CD14-positive monocyte (primary cell): ENCODE measurements around the gene FXYD1. TPM values are rescaled to one million over a fixed set of nuclear protein-coding genes. Genes with fewer than 3 reads are reported as not detected.
A peak's percentile ranks its signal among the peaks of the same experiment; 100 is the strongest.

Experiments
- DNase-seq, 3 donors: peaks; one replicate each; pipeline ENCODE4 v3.0.0-alpha.2; 2011 to 2022
- H2AFZ ChIP-seq: 2 replicates; pipeline ENCODE4 v1.6.0; 2012; ENCODE audit warnings: mild to moderate bottlenecking, low read depth, low read length, inconsistent platforms; ENCODE audit not compliant: insufficient read depth, poor library complexity, severe bottlenecking
- H3K27ac ChIP-seq, 2 donors: 1 replicate in 1 of 2; 2 replicates in 1 of 2; pipeline ENCODE4 v1.5.1; 2012 to 2013; ENCODE audit warnings: low read length in 2 of 2, control low read depth in 1 of 2, inconsistent platforms in 1 of 2, low read depth in 1 of 2, mild to moderate bottlenecking in 1 of 2
- H3K27me3 ChIP-seq, 2 donors: one replicate each; pipeline versions ENCODE4 v1.6.0 to v1.6.1; 2011 to 2013; ENCODE audit warnings: low read length in 2 of 2; ENCODE audit not compliant: control insufficient read depth in 2 of 2, insufficient read depth in 2 of 2
- H3K36me3 ChIP-seq, 2 donors: replicated peaks in 1 of 2; 1 replicate in 1 of 2; 2 replicates in 1 of 2; pipeline versions ENCODE4 v1.5.1 to v1.6.1; 2012 to 2013; ENCODE audit warnings: low read length in 2 of 2, control low read depth in 1 of 2, inconsistent platforms in 1 of 2, mild to moderate bottlenecking in 1 of 2; ENCODE audit not compliant: insufficient read depth in 2 of 2, control insufficient read depth in 1 of 2
- H3K4me1 ChIP-seq, 2 donors: 1 replicate in 1 of 2; 2 replicates in 1 of 2; pipeline versions ENCODE4 v1.5.1 to v1.6.1; 2012 to 2013; ENCODE audit warnings: low read length in 2 of 2, control low read depth in 1 of 2, inconsistent platforms in 1 of 2, mild to moderate bottlenecking in 1 of 2, moderate library complexity in 1 of 2; ENCODE audit not compliant: insufficient read depth in 2 of 2, control insufficient read depth in 1 of 2
- H3K4me2 ChIP-seq: replicated peaks from 2 replicates; pipeline ENCODE3; 2012; ENCODE audit warnings: low read length, moderate library complexity, mild to moderate bottlenecking; ENCODE audit not compliant: poor library complexity, severe bottlenecking; ENCODE audit errors: extremely low read depth
- H3K4me3 ChIP-seq, 3 experiments: fragments of 200-600 bp in 1 of 3; sonication (generic) in 1 of 3; replicated peaks in 1 of 3; 1 replicate in 2 of 3; 2 replicates in 1 of 3; pipeline ENCODE4 v1.5.1; 2011 to 2013; ENCODE audit warnings: low read length in 3 of 3, mild to moderate bottlenecking in 3 of 3, control low read depth in 2 of 3, low read depth in 2 of 3, inconsistent platforms in 1 of 3, moderate library complexity in 1 of 3
- H3K79me2 ChIP-seq: 2 replicates; pipeline ENCODE4 v1.6.0; 2012; ENCODE audit warnings: mild to moderate bottlenecking, control low read depth, inconsistent platforms, low read length, moderate library complexity; ENCODE audit not compliant: insufficient read depth
- H3K9ac ChIP-seq: 2 replicates; pipeline ENCODE4 v1.6.0; 2017; ENCODE audit warnings: low read length, mild to moderate bottlenecking; ENCODE audit not compliant: insufficient read depth, poor library complexity, severe bottlenecking
- H3K9me3 ChIP-seq, 2 donors: replicated peaks in 1 of 2; 1 replicate in 1 of 2; 2 replicates in 1 of 2; pipeline versions ENCODE4 v1.5.1 to v1.6.1; 2012 to 2013; ENCODE audit warnings: low read length in 2 of 2, control low read depth in 1 of 2; ENCODE audit not compliant: control insufficient read depth in 1 of 2, insufficient read depth in 1 of 2
- H4K20me1 ChIP-seq: 2 replicates; pipeline ENCODE4 v1.6.0; 2012; ENCODE audit warnings: mild to moderate bottlenecking, low read length, control low read depth, moderate library complexity; ENCODE audit not compliant: insufficient read depth
- H3K27ac Mint-ChIP-seq, 7 donors: one replicate each; pipeline ENCODE4 v1.8.0; 2020; ENCODE audit warnings: mild to moderate bottlenecking in 7 of 7, mixed read lengths in 7 of 7, moderate library complexity in 6 of 7, inconsistent platforms in 2 of 7
- H3K27me3 Mint-ChIP-seq, 3 donors: one replicate each; pipeline ENCODE4 v1.8.0; 2021 to 2022; ENCODE audit warnings: low read depth in 3 of 3, mild to moderate bottlenecking in 3 of 3, mixed read lengths in 3 of 3, moderate library complexity in 3 of 3, inconsistent platforms in 1 of 3
- H3K36me3 Mint-ChIP-seq, 2 donors: one replicate each; pipeline ENCODE4 v1.8.0; 2020; ENCODE audit warnings: mixed read lengths in 2 of 2, inconsistent platforms in 1 of 2, mild to moderate bottlenecking in 1 of 2
- H3K4me1 Mint-ChIP-seq: one replicate; pipeline ENCODE4 v1.8.0; 2020; ENCODE audit warnings: mild to moderate bottlenecking, mixed read lengths
- H3K4me3 Mint-ChIP-seq, 2 donors: one replicate each; pipeline ENCODE4 v1.8.0; 2020; ENCODE audit warnings: mild to moderate bottlenecking in 2 of 2, mixed read lengths in 2 of 2, moderate library complexity in 1 of 2
- H3K9me3 Mint-ChIP-seq, 7 donors: one replicate each; pipeline ENCODE4 v1.8.0; 2020 to 2022; ENCODE audit warnings: mixed read lengths in 7 of 7, mild to moderate bottlenecking in 6 of 7, moderate library complexity in 6 of 7, inconsistent platforms in 2 of 7
- WGBS: methylation state at CpG from one replicate; pipeline ENCODE4 v1.1.5; 2013; ENCODE audit warnings: missing lambda C conversion rate; ENCODE audit not compliant: insufficient coverage; 5-methylcytosine and 5-hydroxymethylcytosine counted together
- intact Hi-C, 2 donors: fragments of 100-400 bp; cut with micrococcal nuclease; formaldehyde crosslinking; loops; one replicate each; pipeline versions ENCODE4 v1.15.0 to v1.15.1; 2023
- polyA plus RNA-seq, 3 donors: library from polyadenylated mRNA; depleted of rRNA in 1 of 3; unstranded in 2 of 3; stranded (reverse) in 1 of 3; fragments of 300-500 nt in 2 of 3; fragments of >200 nt in 1 of 3; fragmentation: Illumina TruSeq in 2 of 3; gene quantifications; 1 replicate in 2 of 3; 2 replicates in 1 of 3; pipeline ENCODE4 v1.2.3, GENCODE V29; 2012 to 2021
- TF ChIP-seq, protein P1 (sequence below): fragments of 200-600 bp; IDR thresholded peaks from one replicate; pipeline ENCODE4 v1.8.0; 2022; ENCODE audit warnings: antibody characterized with exemption, mild to moderate bottlenecking

The FXYD1 gene
- polyA plus RNA-seq, 3 donors: 0.25 to 0.74 TPM; not detected in 1

DNA sequence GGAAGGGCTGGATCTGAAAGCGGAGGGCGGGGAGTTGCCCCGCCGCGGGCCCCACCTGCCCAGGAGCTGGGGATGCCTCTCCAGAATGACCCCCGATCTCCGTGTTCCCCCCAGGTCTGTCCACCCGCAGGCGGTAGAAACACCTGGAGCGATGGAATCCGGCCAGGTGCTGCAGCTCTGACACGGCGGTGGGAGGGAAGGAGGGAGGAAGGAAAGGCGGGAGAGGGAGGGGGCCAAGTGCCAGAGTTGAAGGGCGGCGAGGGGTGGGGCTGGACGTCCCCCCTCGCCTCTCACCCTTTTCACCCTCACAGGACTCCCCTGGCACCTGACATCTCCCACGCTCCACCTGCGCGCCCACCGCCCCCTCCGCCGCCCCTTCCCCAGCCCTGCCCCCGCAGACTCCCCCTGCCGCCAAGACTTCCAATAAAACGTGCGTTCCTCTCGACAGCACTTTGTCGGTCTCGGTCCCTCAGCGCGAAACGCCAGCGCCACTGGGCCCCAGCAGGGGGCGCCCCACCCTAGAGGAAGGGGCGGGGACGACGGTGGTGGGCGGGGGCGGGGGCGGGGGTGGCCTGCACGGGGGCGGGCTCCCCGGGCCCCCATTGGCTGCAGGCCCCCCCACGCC lies 4.1 kb downstream of the FXYD1 start:
- Histone ChIP-seq H2AFZ (no peak overlapping the region), H3K9me3 (peaks cover 0 to 8% of the 10 kb centered on the region in 2 donors), H3K27ac (no peak overlapping the region), H3K36me3 (no peaks in the 10 kb centered on the region), H3K4me1 (peaks cover 54 to 58% of the 10 kb centered on the region in 2 donors), H4K20me1 (no peaks in the 10 kb centered on the region), H3K4me3 (no peak overlapping the region), H3K4me2 (peak overlapping the region; percentile 36), H3K9ac (no peak overlapping the region), H3K79me2 (no peaks in the 10 kb centered on the region), H3K27me3 (peaks cover 23 to 37% of the 10 kb centered on the region in 2 donors)
- peaks cover 30 to 40% (median 31%) of the 10 kb centered on the region in 3 donors for H3K27me3 Mint-ChIP-seq
- H3K4me1 Mint-ChIP-seq: peaks cover 56% of the 10 kb centered on the region
- H3K27ac Mint-ChIP-seq: no peak overlapping the region
- TF ChIP-seq, protein P1, sequence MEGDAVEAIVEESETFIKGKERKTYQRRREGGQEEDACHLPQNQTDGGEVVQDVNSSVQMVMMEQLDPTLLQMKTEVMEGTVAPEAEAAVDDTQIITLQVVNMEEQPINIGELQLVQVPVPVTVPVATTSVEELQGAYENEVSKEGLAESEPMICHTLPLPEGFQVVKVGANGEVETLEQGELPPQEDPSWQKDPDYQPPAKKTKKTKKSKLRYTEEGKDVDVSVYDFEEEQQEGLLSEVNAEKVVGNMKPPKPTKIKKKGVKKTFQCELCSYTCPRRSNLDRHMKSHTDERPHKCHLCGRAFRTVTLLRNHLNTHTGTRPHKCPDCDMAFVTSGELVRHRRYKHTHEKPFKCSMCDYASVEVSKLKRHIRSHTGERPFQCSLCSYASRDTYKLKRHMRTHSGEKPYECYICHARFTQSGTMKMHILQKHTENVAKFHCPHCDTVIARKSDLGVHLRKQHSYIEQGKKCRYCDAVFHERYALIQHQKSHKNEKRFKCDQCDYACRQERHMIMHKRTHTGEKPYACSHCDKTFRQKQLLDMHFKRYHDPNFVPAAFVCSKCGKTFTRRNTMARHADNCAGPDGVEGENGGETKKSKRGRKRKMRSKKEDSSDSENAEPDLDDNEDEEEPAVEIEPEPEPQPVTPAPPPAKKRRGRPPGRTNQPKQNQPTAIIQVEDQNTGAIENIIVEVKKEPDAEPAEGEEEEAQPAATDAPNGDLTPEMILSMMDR: peak; percentile 85
- H3K36me3 Mint-ChIP-seq: peaks cover 0 to under 1% of the 10 kb centered on the region in 2 donors
- peak overlapping the region in 1 of 2 donors; percentile 75 for H3K4me3 Mint-ChIP-seq
- intact Hi-C loops: loop anchor here in 1 of 2 donors (5.0 kb wide), 1 partner anchor 125 kb away; the partner anchor contains the start of gene USF2
- WGBS: 0% methylated on average over 15 of the region's 46 CpGs
- DNase-seq: peak; percentile 35 to 51 (median 39)
- H3K9me3 Mint-ChIP-seq: peaks cover 0 to 13% (median 0%) of the 10 kb centered on the region in 7 donors

DNA sequence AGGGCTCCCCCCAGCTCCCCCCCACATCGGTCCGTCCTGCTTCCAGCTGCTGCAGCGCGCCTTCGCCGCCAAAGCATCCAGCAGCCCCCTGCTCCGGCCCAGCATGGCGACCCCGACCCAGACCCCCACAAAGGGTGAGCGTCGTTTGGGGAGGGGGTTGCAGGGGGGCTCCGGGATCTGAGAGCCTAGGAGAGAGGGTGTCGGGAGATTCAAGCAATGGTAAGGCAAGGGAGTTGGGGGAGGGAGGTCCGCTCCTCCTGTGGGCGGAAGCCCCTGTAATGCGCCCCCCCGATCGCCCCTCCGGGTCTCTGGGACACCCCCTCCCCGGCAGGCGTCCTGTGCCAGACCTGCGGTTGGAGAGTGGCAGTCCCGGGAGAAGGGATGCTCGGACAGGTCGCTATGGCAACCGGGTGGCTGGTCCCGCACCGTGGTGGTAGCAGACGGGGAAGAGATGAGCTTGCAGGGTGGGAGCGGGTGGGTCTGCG lies 4.6 kb downstream of the FXYD1 start, which contains the start of gene FXYD7:
Gene FXYD7 (plus strand): TSS at position 25 of the 485 bp plus-strand sequence. CDS start 79 bp downstream, at position 104.
- peaks cover 30 to 40% (median 31%) of the 10 kb centered on the region in 3 donors for H3K27me3 Mint-ChIP-seq

More for the DNA sequence above, 4.6 kb downstream of the FXYD1 start, which contains the start of gene FXYD7:
- H2AFZ ChIP-seq: no peak within 1 kb of the TSS
- peaks cover 0 to 13% (median 0%) of the 10 kb centered on the region in 7 donors for H3K9me3 Mint-ChIP-seq
- H3K27ac ChIP-seq: no peak within 1 kb of the TSS
- 2% methylated on average over 22 of the region's 31 CpGs for WGBS
- DNase-seq: no peak
- H3K79me2 ChIP-seq: no peaks in the 10 kb centered on the region
- H3K4me1 ChIP-seq: peaks cover 53 to 58% of the 10 kb centered on the region in 2 donors
- intact Hi-C loops: loop anchor here in 1 of 2 donors (5.0 kb wide), 1 partner anchor 124 kb away; the partner anchor contains the start of gene USF2
- peaks cover 0 to 8% of the 10 kb centered on the region in 2 donors for H3K9me3 ChIP-seq
- H3K4me3 Mint-ChIP-seq: peak within 1 kb of the TSS in 1 of 2 donors; percentile 76
- no peaks in the 10 kb centered on the region for H3K36me3 ChIP-seq
- peak within 1 kb of the TSS in 2 of 7 donors; percentile 50 to 53 for H3K27ac Mint-ChIP-seq
- peaks cover 58% of the 10 kb centered on the region for H3K4me1 Mint-ChIP-seq
- no peaks in the 10 kb centered on the region for H4K20me1 ChIP-seq
- H3K4me3 ChIP-seq: no peak within 1 kb of the TSS
- TF ChIP-seq, protein P1: peak; percentile 67
- H3K9ac ChIP-seq: no peak within 1 kb of the TSS
- peaks cover 23 to 37% of the 10 kb centered on the region in 2 donors for H3K27me3 ChIP-seq
- H3K36me3 Mint-ChIP-seq: peaks cover 0 to 6% of the 10 kb centered on the region in 2 donors
- peak within 1 kb of the TSS; percentile 36 for H3K4me2 ChIP-seq
